Activated naive CD4-positive, alpha-beta T cell treated with Interleukin-2 at 50 U/mL for 16 hours (primary cell): ENCODE results near the gene GMDS.

Experiments used
- DNase-seq: peaks from one replicate; pipeline ENCODE4 v3.0.0-alpha.2; 2020

Gene GMDS

DNA sequence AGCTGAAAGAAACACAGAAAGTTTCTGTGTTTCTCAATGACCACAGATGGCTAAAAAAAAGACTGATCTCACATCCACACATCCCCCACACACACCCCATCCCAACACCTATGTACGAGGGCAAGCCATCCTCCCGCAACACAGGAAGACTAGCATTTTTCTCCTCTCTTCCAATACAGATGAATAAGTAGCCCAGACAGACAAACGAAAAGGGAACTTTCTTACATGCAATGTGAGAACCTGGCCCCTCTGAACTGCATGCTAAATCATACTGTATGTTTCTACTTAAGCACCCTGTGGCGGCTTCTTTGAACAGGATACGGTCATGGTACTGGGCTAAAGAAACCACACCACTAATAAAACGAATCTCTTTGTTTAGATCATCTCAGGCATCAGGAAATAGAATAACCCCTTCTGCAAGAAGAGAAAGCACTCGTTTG is 116.2 kb downstream of the GMDS start:
- DNase-seq, result no peak

DNA sequence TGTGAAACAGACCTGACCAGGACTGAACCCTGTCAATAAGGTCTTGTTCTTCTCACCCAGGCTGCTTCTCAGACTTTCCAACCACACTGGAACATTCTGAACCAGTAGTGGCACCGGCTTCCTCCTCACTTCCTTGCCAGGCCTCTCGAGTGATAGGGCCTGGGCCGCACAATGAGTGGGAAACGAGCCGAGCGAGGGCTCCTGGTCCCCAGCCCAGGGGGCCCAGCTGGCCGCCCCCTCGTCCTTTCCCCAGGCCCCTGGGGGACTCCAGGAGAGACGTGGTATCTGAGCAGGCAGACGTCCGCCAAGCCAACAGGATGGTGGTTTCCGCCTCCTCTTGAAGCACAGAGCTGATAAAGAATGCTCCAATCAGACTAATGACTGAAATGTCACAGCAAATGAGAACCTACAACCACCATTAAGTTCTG is 117.9 kb downstream of the GMDS start:
- peak; percentile 53 for DNase-seq

GRCh38 chr6:2126351-2126750 is 119.1 kb downstream of the GMDS start:
- no peak for DNase-seq

DNA sequence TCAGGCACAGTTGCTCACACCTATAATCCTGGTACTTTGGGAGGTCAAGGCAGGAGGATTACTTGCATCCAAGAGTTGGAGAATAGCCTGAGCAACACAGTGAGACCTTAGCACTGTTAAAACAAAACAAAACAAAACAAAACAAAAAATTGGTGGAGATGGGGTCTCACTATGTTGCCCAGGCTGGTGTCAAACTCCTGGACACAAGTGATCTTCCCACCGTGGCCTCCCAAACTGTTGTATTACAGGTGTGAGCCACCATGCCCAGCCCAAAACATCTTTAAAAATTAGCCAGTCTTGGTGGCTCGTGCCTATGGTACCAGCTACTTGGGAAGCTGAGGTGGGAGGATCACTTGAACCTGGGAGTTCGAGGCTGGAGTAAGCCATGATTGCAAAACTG is 120.2 kb downstream of the GMDS start:
- no peak for DNase-seq

GRCh38 chr6:2124260-2124709 is 121.1 kb downstream of the GMDS start:
- no peak for DNase-seq

- no peak for DNase-seq
These were observed 124.5 kb downstream of the GMDS start for GRCh38 chr6:2120912-2121311.

- DNase-seq, result no peak
These were observed 126.1 kb downstream of the GMDS start for GRCh38 chr6:2119275-2119674.

DNA sequence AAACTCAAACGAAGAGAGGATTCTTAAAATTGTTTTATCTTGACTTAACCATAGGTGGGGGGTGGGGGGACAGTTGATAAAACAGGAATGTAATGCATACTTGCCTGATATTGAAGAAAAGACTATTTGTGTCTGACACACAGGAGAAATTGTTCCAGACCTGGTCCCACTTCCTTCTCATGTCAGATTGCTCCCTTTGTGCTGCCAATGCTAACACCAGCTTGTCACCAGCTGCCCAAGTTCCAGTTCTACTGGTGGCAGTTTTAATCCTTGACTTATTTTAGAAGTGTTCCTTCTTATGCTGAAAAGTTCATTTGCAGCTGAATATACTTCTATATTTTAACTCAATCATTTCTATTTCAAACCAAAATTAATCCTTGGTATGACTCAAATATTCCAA is 127.3 kb downstream of the GMDS start:
- no peak for DNase-seq

GRCh38 chr6:2117447-2117846 is 128.0 kb downstream of the GMDS start:
- no peak for DNase-seq

- DNase-seq, result no peak
These were observed 128.9 kb downstream of the GMDS start for GRCh38 chr6:2116496-2116895.

GRCh38 chr6:2114100-2114499 is 131.3 kb downstream of the GMDS start:
- DNase-seq, result no peak

DNA sequence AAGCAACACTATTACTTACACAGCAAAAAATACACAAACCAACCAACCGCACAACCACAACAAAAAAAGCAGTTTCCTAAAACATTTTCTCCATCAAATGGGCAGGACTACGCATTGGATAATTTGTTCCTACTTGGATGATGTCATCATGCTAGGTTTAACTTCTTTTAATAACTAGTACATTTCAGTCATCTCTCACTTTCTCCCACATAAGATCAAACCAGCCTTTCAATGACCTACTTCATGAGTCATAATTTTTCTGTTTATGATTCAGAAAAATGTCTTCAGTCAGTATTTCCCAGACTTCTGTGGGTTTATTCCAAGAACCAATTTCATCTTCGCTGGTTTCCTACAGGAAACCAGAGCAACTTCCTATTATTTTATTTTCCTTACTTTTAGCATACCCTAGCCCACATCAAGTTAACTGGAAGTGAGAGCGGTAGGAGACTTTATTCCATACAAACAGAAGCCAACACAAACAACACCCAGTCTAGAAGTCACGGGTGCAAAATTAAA is 134.2 kb downstream of the GMDS start:
- no peak for DNase-seq

DNA sequence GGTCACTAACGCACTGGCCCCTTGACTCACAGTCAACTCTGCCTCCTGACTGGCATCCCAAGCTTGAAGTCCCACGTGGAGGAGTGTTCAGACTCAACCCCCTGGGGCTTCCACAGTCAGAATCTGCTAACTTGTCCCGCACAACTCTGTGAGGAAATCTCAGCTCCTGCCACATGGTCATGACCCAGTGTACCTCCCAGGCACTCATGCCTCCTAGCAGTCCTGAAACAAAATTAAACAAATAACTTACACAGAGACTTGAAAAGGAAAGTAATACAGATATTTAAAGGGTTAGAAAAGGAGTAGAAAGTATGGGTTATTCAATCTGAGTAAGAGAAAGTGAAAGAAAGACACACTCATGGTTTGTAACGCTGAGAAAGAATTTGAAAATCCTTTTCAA is 134.9 kb downstream of the GMDS start:
- DNase-seq, result peak; percentile 9

GRCh38 chr6:2109796-2110195 is 135.6 kb downstream of the GMDS start:
- no peak for DNase-seq

DNA sequence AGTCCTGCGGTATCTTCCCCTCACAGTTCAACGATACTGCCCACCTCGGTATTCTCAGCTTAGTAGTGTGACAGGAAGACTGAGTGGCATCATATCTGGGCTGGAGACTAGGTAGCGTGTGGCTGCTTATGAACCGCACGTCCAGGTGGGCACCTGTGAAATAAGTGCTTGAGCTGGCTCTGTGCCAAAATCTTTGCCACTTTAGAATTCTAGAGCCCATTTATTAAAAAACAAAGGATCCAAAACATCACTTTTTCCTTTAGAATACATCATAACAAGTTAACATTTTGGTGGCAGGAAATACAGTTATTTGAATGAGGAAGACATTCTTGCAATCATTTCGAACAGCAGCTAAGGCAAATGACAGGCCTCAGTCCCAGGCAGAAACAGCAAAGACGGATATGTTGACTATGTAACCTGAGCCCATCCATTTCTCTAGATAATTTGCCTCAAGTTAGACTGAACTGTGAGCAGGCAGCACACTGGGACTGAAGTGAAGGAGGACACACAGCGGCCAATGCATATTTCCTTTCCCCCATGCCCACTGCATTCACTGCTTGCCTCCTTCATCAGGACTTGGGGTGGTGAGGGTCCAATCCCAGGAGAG is 136.6 kb downstream of the GMDS start:
- no peak for DNase-seq

GRCh38 chr6:2104524-2104880 is 140.9 kb downstream of the GMDS start:
- no peak for DNase-seq

GRCh38 chr6:2103765-2104523 is 141.5 kb downstream of the GMDS start:
- DNase-seq, result no peak

DNA sequence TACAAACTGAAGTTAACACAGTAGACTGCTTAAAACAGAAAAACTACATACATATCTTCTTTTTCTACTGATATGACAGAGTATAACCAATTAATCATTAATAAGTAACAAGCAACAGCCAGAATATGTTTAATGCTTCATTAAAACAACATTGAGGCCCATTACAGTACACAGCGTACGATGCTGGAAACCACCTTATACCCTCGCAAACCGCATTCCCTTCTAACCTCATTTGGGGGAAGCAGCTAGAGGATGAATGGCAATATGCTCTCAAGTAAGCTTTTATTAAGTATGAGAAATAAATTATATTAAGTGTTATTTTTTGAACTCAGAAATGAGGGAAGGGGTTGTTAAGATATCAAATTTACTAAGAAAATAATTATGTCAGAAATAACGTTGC is 142.4 kb downstream of the GMDS start:
- no peak for DNase-seq

DNA sequence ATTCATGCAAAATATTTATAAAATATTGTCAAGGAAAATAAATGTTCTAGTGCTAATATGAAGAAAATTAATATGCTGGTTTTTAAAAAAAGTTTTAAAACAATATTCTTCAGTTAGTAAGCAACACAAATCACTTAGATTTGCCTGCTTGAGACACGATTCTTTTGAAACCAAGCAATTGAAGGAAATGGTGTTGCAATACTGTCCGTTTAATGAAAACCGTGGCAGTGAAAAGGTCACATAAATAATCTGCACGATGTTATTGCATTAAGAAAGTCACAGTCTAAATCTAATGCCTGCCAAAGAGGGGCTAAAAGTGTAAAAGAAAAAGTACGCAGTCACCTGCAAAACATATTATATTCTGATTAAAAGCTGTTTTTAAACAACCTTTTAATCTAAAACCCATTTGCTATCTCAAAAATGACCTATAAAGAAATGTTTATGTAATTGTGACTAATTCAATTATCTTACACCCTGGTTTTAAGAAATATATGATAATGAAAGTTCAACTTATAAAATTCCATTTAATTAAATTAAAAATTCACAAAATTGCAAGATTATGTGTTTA is 143.0 kb downstream of the GMDS start:
- DNase-seq, result no peak

DNA sequence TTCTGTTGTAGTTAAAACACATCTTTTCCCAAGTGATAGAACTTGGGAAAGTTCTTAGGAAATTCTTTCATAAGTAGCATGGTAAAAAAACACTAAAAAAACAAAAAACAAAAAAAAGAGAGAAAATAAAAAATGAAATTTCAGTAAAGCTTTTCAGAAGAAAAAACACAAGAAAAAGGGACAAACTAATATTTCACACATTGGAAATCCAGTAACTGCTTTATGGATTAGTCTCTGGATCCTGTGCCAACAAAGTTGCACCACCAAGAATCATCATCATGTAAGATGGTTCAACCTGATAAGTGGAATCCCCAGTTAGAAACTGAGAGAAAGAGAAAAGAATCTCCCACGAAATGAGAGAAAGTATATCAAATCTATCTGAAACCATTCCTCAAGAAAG is 144.2 kb downstream of the GMDS start:
- no peak for DNase-seq

GRCh38 chr6:2099870-2100269 is 145.5 kb downstream of the GMDS start:
- DNase-seq, result no peak

DNA sequence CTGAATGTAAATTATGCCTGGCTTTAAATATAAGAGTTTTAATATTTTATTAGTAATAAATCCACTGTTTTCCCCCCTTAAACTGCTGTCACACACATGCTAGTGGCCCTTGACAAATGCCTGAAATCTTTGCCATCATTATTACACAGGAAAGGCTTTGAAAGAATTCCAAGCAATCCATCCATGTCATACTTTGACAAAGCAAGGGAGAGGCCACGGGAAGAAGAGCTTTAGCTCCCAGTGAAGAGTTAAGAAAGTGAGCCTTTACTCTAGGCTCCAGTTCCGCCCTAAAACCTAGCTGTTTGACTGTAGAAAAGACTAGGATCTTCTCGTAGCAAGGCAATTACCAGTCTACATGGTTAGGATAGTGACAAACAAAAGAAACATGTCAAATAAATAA is 147.9 kb downstream of the GMDS start:
- DNase-seq, result no peak

DNA sequence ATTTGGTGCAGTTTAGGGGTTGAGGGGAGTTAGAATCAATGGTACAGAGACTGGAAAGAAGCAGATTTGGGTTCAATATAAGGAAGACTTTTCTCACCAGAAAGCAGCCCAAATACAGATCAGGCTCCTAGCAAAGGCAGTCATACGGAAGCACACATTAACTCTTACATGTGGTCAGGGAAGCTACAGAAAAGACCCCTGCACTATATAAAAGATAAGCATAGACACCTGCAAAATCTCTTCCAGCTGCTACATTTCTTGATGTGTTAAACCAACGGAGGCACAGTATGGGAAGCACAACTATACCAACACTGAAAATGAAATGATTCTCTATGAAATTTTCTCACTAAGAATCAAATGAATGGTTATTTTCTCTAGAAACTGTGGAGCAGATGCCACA is 150.8 kb downstream of the GMDS start:
- no peak for DNase-seq

DNA sequence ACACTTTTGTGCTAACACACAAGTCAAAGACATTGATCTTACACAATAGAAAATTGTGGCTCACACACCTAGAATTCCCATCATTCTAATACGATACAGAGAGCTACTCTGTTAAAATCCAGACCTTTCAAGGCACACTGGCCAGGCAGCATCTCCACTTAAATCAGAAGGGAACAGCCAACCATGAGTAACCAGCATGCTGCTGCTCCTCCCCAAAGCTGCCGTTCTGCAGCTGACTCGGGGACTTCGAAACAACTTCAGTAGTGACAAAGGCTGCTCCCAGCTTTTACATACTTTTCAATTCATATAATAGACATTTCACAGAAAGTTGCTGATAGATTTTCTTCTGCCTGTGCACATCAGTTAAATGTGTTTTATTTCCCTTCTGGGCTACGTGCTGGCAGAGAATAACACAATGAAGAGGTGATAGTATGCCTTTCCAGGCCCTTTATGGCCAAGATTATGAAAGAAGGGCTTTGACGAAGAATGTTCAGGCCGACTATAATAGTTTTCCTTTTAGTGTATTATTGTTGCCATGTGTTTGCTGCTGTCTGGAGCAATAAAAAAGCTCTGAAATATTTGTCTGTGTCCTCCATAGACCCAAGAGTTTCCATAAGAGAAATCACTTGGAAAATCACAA is 159.0 kb downstream of the GMDS start:
- DNase-seq, result no peak
